Measurements from ENCODE around the gene DDX49. TPM values are rescaled to one million over a fixed set of nuclear protein-coding genes. Genes with fewer than 3 reads are reported as not detected.
A peak's percentile ranks its signal among the peaks of the same experiment; 100 is the strongest.

The DDX49 gene
- total and polyA plus RNA-seq, 2 of the 4 experiments (the other 2 are of a cell fraction): 50.9 to 52.1 TPM

- Histone ChIP-seq H2AFZ (replicated peaks; ENCODE audit: low read length, poor library complexity) (no peak overlapping the region), H3K4me3 (ENCODE audit: insufficient read depth, low read depth, low read length) (no peak overlapping the region), H2BK20ac (ENCODE audit: low read depth, low read length) (no peak overlapping the region), H2BK5ac (ENCODE audit: low read depth, low read length, poor library complexity, severe bottlenecking) (no peak overlapping the region), H2AK5ac (ENCODE audit: low read depth, low read length) (no peak overlapping the region), H3K14ac (replicated peaks; ENCODE audit: low read depth, low read length) (0 out of 2 replicates have a peak overlapping the region, but pooled peaks have one; percentile 40), H4K91ac (ENCODE audit: insufficient read depth, low read depth, low read length) (no peak overlapping the region), H3K23ac (ENCODE audit: low read depth, low read length) (no peak overlapping the region), H3K56ac (ENCODE audit: extremely low read depth, insufficient read depth, low read length) (no peak overlapping the region), H3K9me3 (ENCODE audit: control insufficient read depth, insufficient read depth, low read length) (peaks cover 6% of the 10 kb centered on the region; the same call in 1 of the 2 replicates), H3K4ac (ENCODE audit: low read depth, low read length) (no peak overlapping the region), H2AK9ac (replicated peaks; ENCODE audit: low read depth, low read length, poor library complexity) (no peak overlapping the region), H4K8ac (ENCODE audit: low read depth in 2 of 2, low read length in 2 of 2) (no peak overlapping the region), H3K4me2 (ENCODE audit: low read depth, low read length) (no peak overlapping the region), H4K20me1 (ENCODE audit: insufficient read depth, low read length) (peaks cover 3% of the 10 kb centered on the region; the same call in 1 of the 2 replicates), H3K27ac (ENCODE audit: insufficient read depth, low read length) (no peak overlapping the region), H3K36me3 (ENCODE audit: control insufficient read depth, insufficient read depth, low read length) (peaks cover 3% of the 10 kb centered on the region; the same call in 1 of the 2 replicates), H3K27me3 (ENCODE audit: control insufficient read depth, insufficient read depth, low read length) (no peaks in the 10 kb centered on the region), H2BK120ac (ENCODE audit: low read depth, low read length) (no peak overlapping the region), H4K5ac (ENCODE audit: low read depth, low read length) (no peak overlapping the region), H3K18ac (ENCODE audit: low read depth, low read length) (no peak overlapping the region), H3K9me1 (ENCODE audit: insufficient read depth, low read length) (no peaks in the 10 kb centered on the region), H3K9ac (ENCODE audit: low read depth, low read length) (no peak overlapping the region), H3K79me1 (ENCODE audit: low read depth in 1 of 2, low read length in 2 of 2) (no peaks in the 10 kb centered on the region), H2BK15ac (ENCODE audit: low read depth, low read length) (no peak overlapping the region), H3K4me1 (ENCODE audit: control insufficient read depth, insufficient read depth, low read length) (no peaks in the 10 kb centered on the region)
- no peak for TF ChIP-seq FOS (IDR thresholded peaks at IDR 0.05; ENCODE audit: low read depth, low read length)
- no peak for TF ChIP-seq RFX5 (IDR thresholded peaks at IDR 0.05; ENCODE audit: low read depth, low read length)
- TF ChIP-seq BHLHE40 (IDR thresholded peaks at IDR 0.05; ENCODE audit: low read depth, low read length): no peak
- no peak for TF ChIP-seq USF2 (IDR thresholded peaks at IDR 0.05; ENCODE audit: low read depth, low read length)
- no peak for TF ChIP-seq CTCF (conservative IDR thresholded peaks at IDR 0.05; ENCODE audit: low read depth, low read length)
- no peak for TF ChIP-seq MXI1 (IDR thresholded peaks at IDR 0.05; ENCODE audit: borderline replicate concordance, low read depth, low read length)
- no peak for TF ChIP-seq NFE2L2 (IDR thresholded peaks at IDR 0.05; ENCODE audit: low read depth, low read length)
- dilution Hi-C loops (cut with HindIII; ENCODE audit: low sequenced_read_pairs, unreplicated experiment) (no loop called here), in situ Hi-C loops (cut with MboI; ENCODE audit: low sequenced_read_pairs) (no loop called here), intact Hi-C loops (cut with micrococcal nuclease) (no loop called here)
- ChIA-PET CTCF (interaction anchor here (0.7 to 1.0 kb wide), 2 partner anchors 10 to 14 kb away, joined by 3 to 5 read pairs; no protein-coding TSS in a partner anchor), POLR2A (ENCODE audit: unreplicated experiment) (no interaction called here)
- BruUV-seq (replicated peaks): no TSS peak
- DNase-seq: peak; percentile 36
- no peak for ATAC-seq (ENCODE audit: low read depth)
- WGBS, 2 experiments (ENCODE audit: extremely low coverage in 2 of 2, insufficient read length in 1 of 2): no CpG with 5 or more reads among the region's 5 CpGs
Observed at GRCh38 chr19:18875726-18876125, 43.8 kb upstream of the DDX49 start.
